Measurements from ENCODE around the gene ABCD3. TPM values are rescaled to one million over a fixed set of nuclear protein-coding genes. Genes with fewer than 3 reads are reported as not detected.

ABCD3 gene
- total RNA-seq, 4 donors from 2014 or later: 33.4 to 42.8 (median 36.6) TPM

GRCh38 chr1:94462606-94463005 is 44.4 kb downstream of the ABCD3 start:
- peaks cover 0 to 12% of the 10 kb centered on the region in 2 donors for H3K36me3 ChIP-seq
- in situ Hi-C loops (cut with MboI; ENCODE audit: low sequenced_read_pairs in 4 of 4): no loop called here

GRCh38 chr1:94463056-94463764 is 45.0 kb downstream of the ABCD3 start:
- no peaks in the 10 kb centered on the region for H3K9me3 ChIP-seq
- no peak overlapping the region for H3K4me3 ChIP-seq
- H3K27me3 ChIP-seq: no peaks in the 10 kb centered on the region
- intact Hi-C loops (cut with DNase I; ENCODE audit: low total_unique reads) (loop anchor here (2.0 to 10.0 kb wide), 2 partner anchors 66 to 398 kb away; no protein-coding TSS in a partner anchor), in situ Hi-C loops (cut with MboI; ENCODE audit: low sequenced_read_pairs in 4 of 4) (no loop called here)
- DNase-seq (no peak), ATAC-seq (no peak)
- H3K4me1 ChIP-seq: peaks cover 0 to 6% of the 10 kb centered on the region in 2 donors
- H3K36me3 ChIP-seq: peaks cover 0 to 12% of the 10 kb centered on the region in 2 donors
- no peak overlapping the region for H3K27ac ChIP-seq
- TF ChIP-seq CTCF (IDR thresholded peaks at IDR 0.05 in 4 of 5, conservative IDR thresholded peaks at IDR 0.05 in 1 of 5) (no peak), POLR2A (IDR thresholded peaks at IDR 0.05) (no peak)

More at GRCh38 chr1:94462606-94463005, 44.4 kb downstream of the ABCD3 start:
- DNase-seq (no peak), ATAC-seq (no peak)
- Histone ChIP-seq H3K27ac (no peak overlapping the region), H3K4me1 (peaks cover 0 to 6% of the 10 kb centered on the region in 2 donors), H3K27me3 (no peaks in the 10 kb centered on the region), H3K9me3 (no peaks in the 10 kb centered on the region), H3K4me3 (no peak overlapping the region)
- no peak for TF ChIP-seq POLR2A (IDR thresholded peaks at IDR 0.05)
- TF ChIP-seq CTCF (IDR thresholded peaks at IDR 0.05 in 4 of 5, conservative IDR thresholded peaks at IDR 0.05 in 1 of 5): no peak
- intact Hi-C loops (cut with DNase I; ENCODE audit: low total_unique reads): loop anchor here (2.0 to 10.0 kb wide), 2 partner anchors 66 to 398 kb away; no protein-coding TSS in a partner anchor

- no peak for DNase-seq
- no peaks in the 10 kb centered on the region for H3K27me3 ChIP-seq
- intact Hi-C loops (cut with DNase I; ENCODE audit: low total_unique reads): loop anchor here (2.0 to 10.0 kb wide), 2 partner anchors 67 to 399 kb away; no protein-coding TSS in a partner anchor
- peaks cover 0 to 15% of the 10 kb centered on the region in 2 donors for H3K36me3 ChIP-seq
- in situ Hi-C loops (cut with MboI; ENCODE audit: low sequenced_read_pairs in 4 of 4): no loop called here
- no peak overlapping the region for H3K4me3 ChIP-seq
- no peaks in the 10 kb centered on the region for H3K9me3 ChIP-seq
- no peak overlapping the region for H3K27ac ChIP-seq
- H3K4me1 ChIP-seq: peaks cover 0 to 6% of the 10 kb centered on the region in 2 donors
- TF ChIP-seq POLR2A (IDR thresholded peaks at IDR 0.05) (no peak), CTCF (IDR thresholded peaks at IDR 0.05 in 4 of 5, conservative IDR thresholded peaks at IDR 0.05 in 1 of 5) (peak; percentile 29 to 57 (median 51))
- peak; percentile 69 to 78 for ATAC-seq
Observed at GRCh38 chr1:94463765-94464330, 45.7 kb downstream of the ABCD3 start.

GRCh38 chr1:94468708-94469107 is 50.5 kb downstream of the ABCD3 start:
- in situ Hi-C loops (cut with MboI; ENCODE audit: low sequenced_read_pairs in 4 of 4): no loop called here
- no peak for ATAC-seq

More at GRCh38 chr1:94468708-94469107, 50.5 kb downstream of the ABCD3 start:
- intact Hi-C loops (cut with DNase I; ENCODE audit: low total_unique reads): loop anchor here (10.0 kb wide), 1 partner anchor 404 kb away; no protein-coding TSS in a partner anchor
- DNase-seq: no peak
- peaks cover 0 to 17% of the 10 kb centered on the region in 2 donors for H3K36me3 ChIP-seq
- no peak overlapping the region for H3K4me3 ChIP-seq
- TF ChIP-seq POLR2A (IDR thresholded peaks at IDR 0.05) (no peak), CTCF (IDR thresholded peaks at IDR 0.05 in 4 of 5, conservative IDR thresholded peaks at IDR 0.05 in 1 of 5) (no peak)
- no peaks in the 10 kb centered on the region for H3K9me3 ChIP-seq
- H3K27ac ChIP-seq: no peak overlapping the region
- H3K4me1 ChIP-seq: no peaks in the 10 kb centered on the region
- no peaks in the 10 kb centered on the region for H3K27me3 ChIP-seq

All from gastrocnemius medialis (tissue), 4 donors.